Measurements from ENCODE around the gene TXNDC2.

Gene TXNDC2

GRCh38 chr18:9914584-9915290 is 29.0 kb downstream of the TXNDC2 start:
- no peak for TF ChIP-seq CTCF (IDR thresholded peaks at IDR 0.05; ENCODE audit: low read depth, low read length)
- H3K4me3 ChIP-seq (ENCODE audit: low read depth, low read length) = peak overlapping the region; percentile 85

GRCh38 chr18:9915291-9916076 is 29.7 kb downstream of the TXNDC2 start:
- peak overlapping the region; percentile 85 for H3K4me3 ChIP-seq (ENCODE audit: low read depth, low read length)
- TF ChIP-seq CTCF (IDR thresholded peaks at IDR 0.05; ENCODE audit: low read depth, low read length) = no peak

GRCh38 chr18:9916077-9916639 is 30.4 kb downstream of the TXNDC2 start:
- TF ChIP-seq CTCF (IDR thresholded peaks at IDR 0.05; ENCODE audit: low read depth, low read length) = no peak
- H3K4me3 ChIP-seq (ENCODE audit: low read depth, low read length) = peak overlapping the region; percentile 85

- no peak for TF ChIP-seq CTCF (IDR thresholded peaks at IDR 0.05; ENCODE audit: low read depth, low read length)
- no peak overlapping the region for H3K4me3 ChIP-seq (ENCODE audit: low read depth, low read length)
These were observed 31.0 kb downstream of the TXNDC2 start for GRCh38 chr18:9916808-9917207.

- H3K4me3 ChIP-seq (ENCODE audit: low read depth, low read length) = peak overlapping the region; percentile 9; the same call in 1 of the 2 replicates
- TF ChIP-seq CTCF (IDR thresholded peaks at IDR 0.05; ENCODE audit: low read depth, low read length) = no peak
These were observed 32.4 kb downstream of the TXNDC2 start for GRCh38 chr18:9918016-9918680.

GRCh38 chr18:9919564-9920232 is 33.9 kb downstream of the TXNDC2 start:
- TF ChIP-seq CTCF (IDR thresholded peaks at IDR 0.05; ENCODE audit: low read depth, low read length) = no peak
- H3K4me3 ChIP-seq (ENCODE audit: low read depth, low read length) = no peak overlapping the region
